ENCODE data around the gene CLIC3.

DNA sequence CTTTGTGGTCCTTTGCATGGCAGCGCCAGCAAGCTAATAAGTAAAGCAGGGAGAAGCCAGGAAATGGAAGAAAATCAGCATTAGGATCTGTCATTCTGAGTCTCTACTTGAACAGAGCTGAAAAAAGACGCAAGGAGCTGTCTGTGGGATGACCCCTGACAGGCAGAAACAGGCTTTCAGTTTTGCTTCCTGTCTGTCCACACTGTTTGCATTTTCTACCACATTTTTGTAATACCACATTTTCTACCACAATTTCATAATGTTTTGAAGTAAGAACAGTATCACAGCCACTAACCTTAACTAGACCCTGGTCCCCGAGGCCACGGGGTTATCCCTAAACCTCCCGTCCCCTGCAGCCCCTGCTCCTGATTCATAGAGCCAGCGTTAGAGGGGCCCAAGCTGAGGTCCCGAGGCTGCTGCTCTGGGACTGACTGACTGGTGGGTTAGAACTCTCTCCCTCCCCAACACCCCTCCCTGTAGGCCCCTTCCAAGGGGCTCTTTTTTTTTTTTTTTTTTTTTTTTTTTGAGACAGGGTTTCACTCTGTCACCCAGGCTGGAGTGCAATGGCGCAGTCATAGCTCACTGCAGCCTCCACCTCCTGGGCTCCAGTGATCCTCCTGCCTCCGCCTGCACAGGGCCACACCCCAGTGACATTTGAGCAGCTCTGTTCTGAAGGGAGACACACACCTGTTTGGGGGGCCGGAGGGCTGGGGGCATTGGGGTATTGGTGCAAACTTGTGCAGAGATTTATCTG lies 4.0 kb upstream of the CLIC3 start:
- TF ChIP-seq, protein P1, sequence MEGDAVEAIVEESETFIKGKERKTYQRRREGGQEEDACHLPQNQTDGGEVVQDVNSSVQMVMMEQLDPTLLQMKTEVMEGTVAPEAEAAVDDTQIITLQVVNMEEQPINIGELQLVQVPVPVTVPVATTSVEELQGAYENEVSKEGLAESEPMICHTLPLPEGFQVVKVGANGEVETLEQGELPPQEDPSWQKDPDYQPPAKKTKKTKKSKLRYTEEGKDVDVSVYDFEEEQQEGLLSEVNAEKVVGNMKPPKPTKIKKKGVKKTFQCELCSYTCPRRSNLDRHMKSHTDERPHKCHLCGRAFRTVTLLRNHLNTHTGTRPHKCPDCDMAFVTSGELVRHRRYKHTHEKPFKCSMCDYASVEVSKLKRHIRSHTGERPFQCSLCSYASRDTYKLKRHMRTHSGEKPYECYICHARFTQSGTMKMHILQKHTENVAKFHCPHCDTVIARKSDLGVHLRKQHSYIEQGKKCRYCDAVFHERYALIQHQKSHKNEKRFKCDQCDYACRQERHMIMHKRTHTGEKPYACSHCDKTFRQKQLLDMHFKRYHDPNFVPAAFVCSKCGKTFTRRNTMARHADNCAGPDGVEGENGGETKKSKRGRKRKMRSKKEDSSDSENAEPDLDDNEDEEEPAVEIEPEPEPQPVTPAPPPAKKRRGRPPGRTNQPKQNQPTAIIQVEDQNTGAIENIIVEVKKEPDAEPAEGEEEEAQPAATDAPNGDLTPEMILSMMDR (IDR thresholded peaks at IDR 0.05): no peak
- no peak for TF ChIP-seq POLR2A (IDR thresholded peaks at IDR 0.05)

Measured in esophagus squamous epithelium (tissue), 4 donors.